Caki2 (cell line): ENCODE results near the gene CTSC. TPM values are rescaled to one million over a fixed set of nuclear protein-coding genes. Genes with fewer than 3 reads are reported as not detected.

Experiments used
- DNase-seq: peaks from one replicate; pipeline ENCODE4 v3.0.0-alpha.2; 2015; ENCODE audit warnings: low read depth
- in situ Hi-C: cut with HindIII; loops from 2 replicates; pipeline ENCODE4 v1.10.0; 2016; ENCODE audit warnings: low sequenced_read_pairs, low pct_unique_long_range_greater_than_20kb, mixed read lengths
- total RNA-seq: library from RNA; depleted of rRNA; stranded (reverse); fragments of >200 nt; shearing (Covaris generic); gene quantifications from 2 replicates; pipeline ENCODE4 v1.2.3, GENCODE V29; 2014; ENCODE audit warnings: low replicate concordance

CTSC gene
- total RNA-seq, 1 experiment from 2014 or later = 485 TPM

DNA sequence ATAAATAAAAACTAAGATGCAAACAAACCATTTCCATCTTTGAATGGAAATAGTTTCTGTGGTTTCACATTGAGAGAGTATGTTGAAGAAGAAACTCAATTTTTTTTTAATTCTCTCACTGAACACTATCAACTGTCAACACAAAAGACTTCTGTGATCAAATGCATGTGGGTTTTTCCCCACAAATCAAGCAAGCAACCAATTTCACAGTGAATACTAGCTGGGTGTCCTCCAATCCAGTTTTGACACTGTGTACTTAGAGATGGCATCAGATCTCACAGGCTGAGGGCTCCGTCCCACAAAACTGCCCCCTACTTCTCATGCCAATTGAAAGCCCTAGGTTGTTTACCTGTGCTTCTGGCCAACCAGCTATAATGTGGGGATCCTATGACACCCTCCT is 34.5 kb downstream of the CTSC start:
- no peak for DNase-seq
- in situ Hi-C loops = loop anchor here (25.0 kb wide), 1 partner anchor 234 kb away; no protein-coding TSS in a partner anchor

DNA sequence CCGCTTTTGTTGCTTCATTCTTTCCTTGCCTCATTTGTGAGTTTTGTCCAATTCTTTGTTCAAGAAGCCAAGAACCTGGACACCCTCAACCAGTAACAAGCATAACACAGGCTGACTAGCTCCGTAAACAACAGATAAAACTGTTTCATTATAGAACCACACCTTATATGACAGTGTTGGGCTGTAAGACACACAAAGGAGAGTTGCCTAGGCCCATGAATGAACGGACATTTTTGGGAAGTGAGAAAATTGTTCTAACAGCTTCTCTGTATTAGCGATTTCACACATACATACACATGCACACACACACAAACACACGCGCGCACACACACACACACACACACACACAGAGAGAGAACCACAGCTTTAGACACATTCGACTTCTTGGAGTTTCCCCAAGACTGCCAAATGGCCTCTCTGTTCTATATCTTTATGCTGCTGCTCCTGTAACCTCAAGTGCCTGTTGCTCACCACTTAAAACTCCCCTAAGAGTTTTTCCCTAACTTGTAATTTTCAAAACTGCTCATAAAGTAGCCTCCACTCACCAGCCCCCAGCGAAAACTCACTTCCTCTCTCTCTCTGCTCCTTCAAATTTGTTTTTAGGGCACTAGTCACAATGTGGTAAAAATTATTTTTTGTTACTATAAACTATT is 35.9 kb downstream of the CTSC start:
- in situ Hi-C loops = loop anchor here (25.0 kb wide), 1 partner anchor 236 kb away; no protein-coding TSS in a partner anchor
- no peak for DNase-seq

DNA sequence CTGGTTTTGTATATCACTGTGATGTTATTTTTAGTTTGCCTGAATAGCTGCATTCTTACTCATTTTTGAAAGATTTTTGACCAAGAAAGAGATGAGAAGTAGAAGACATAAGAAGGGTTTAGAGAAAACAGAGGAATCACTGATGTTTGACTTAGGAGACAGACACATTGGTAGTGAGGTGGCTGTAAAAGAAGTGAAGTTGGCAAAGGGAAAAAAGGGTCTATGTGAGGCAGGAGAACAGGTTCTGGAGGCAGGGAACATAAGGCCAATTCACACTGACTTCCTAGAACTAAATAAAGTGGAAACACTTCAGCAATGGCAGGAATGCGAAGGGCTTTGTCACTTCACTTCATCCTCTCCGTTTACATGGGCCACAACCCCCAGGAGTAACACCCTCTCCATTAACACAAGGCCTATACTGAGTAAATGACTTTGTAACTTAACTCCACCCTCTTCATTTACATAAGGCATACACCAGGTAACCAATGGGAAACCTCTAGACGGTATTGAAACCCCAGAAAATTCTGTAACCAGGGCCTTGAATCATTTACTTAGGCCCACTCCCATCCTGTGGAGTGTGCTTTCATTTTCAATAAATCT is 36.5 kb downstream of the CTSC start:
- in situ Hi-C loops = loop anchor here (25.0 kb wide), 1 partner anchor 236 kb away; no protein-coding TSS in a partner anchor
- no peak for DNase-seq

DNA sequence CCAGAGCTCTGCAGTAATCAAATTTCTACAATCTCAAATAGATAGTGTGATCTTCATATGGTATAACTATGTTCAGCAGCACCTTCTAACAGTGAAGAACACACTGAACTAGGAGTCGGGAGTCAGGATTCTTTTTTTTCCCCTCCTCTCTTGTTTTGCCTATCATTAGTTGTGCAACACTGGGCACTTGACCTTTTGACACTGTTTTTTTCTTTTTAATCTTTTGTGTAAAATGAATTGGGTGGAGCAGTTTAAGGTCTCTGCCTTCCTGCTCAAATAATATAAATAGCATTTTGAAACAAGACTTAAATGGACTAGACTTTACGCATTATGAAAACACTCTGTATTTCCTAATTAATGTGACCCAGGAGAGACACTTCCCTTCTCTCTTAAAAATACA is 39.7 kb downstream of the CTSC start:
- in situ Hi-C loops = no loop called here
- no peak for DNase-seq

DNA sequence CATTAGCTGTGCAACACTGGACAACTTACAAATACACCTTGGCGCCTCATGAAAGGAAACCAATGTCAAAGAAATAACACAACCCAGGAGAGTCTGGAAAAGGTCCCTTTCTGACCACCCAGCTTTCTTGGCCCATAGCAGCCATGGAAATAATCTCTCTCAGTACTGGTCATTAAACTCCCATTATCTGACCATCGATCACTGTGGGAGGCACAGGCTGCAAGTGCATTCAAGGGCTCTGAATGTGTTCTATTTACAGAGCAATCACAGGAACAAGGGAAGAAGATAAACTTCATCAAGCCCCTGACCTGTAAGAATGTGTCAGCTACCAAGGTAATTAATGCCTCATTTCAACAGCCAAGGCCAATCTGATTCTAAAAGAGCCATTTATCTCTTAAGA is 40.1 kb downstream of the CTSC start:
- in situ Hi-C loops = no loop called here
- DNase-seq = peak; percentile 73

DNA sequence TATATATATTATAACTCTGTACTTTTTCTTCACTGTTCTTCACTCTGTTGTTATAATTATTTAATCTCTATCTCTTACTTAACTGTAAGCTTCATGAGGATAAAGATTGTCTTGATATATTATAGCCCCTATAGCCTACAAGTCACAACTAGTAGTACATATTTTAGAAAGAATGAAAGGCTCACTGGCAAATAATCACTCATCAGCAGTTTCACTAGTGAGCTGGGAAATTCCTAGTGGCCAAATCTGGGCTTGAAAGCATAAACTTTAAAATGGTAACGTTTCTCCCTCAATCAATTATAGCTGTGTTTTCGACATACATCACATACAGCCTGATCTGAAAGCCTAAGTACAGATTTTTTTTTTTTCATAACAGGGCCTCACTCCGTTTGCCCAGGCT is 42.5 kb downstream of the CTSC start:
- DNase-seq = no peak
- in situ Hi-C loops = no loop called here

DNA sequence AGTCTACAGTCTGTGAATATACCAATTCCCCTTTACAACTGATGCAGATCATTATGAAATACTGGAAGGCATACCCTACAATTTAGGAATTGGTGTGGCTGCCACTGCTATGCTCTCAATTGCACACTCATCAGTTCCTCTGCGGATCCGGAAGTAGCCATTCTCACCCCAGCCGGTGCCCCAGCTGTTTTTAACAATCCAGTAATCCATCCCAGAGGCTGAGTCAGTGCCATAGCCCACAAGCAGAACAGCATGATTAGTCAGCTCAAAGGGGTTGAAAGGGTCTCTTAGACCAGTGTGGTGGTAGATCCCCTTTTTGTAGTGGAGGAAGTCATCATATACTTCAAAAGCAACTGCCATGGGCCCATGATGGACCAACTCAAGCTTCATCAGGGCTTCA is 43.6 kb downstream of the CTSC start:
- no peak for DNase-seq
- in situ Hi-C loops = no loop called here

DNA sequence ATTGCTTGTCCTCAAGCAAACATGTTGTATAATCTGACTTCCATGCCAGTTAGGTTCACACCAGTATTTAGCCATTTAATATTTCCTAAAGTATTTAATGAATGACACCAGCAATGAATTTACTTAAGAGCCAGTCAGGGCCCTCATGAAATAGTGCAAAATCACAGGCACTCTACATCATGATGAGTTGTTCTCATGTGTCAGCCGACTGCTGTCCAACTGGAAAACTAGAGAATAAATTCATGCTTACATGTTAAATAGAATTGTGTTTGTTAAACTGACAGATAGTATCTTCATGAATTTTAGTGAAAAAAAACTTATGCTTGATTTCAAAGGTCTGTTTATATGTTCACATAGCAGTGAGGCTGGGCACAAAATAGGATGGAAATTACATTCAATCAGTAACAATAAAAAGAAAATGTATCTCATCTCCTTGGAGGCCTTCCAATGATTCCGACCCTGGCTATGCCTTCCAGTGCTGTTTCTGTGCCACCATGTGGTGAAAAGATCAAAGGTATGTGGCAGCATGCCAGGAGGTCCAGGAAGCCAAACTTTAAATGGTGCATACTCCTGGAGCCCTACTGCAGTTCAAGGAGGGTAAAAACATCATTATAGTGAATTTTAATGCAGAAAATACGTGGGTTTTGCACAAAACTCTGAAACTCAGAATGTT is 45.2 kb downstream of the CTSC start:
- in situ Hi-C loops = no loop called here
- DNase-seq = peak; percentile 26

DNA sequence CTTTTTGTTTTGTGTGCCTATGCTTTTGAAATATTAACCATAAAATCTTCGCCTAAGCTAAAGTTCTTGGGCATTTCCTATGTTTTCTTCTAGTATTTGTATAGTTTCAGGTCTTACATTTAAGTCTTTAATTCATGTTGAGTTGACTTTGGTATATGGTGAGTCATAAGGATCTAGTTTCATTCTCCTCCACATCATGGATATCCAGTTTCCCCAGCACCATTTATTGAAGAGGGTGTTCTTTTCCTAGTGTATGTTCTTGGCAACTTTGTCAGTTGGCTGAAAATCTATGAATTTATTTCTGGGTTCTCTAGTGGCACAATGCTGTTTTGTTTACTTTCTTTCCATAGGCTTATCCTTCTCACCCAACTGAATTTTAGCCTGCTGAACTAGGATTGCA is 49.0 kb downstream of the CTSC start:
- in situ Hi-C loops = no loop called here
- DNase-seq = no peak

DNA sequence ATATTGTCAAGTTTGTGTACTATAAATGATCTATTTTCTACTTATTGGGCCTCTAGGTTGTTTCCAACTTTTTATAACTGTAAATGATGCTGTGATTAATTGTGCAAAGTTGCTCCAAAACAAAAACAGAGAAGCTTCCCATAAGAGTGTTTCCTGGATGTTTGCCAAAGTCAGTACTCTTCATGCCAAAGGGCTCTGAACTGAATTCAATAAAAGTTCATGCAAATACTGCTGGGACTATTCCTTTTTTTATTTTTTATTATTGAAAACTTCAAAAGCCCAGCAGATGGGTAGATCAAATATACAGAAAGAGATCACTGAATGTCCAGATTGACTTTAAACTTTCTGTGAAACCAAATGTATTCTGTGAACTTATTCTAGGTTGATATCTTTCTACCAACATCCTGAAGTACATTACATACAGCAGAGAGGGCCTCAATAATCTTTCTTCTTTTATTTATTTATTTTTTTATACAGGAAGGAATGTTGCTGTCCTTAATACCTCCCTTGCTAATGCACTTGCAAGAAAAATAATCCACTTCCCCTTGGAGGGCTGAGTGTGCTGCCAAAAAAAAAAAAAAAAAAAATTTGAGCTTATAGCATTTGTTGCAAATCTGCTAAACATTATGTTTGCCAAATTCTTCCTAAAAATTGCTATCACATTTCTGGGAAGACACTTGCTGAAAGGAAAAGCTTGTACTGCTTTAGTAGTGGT is 53.0 kb downstream of the CTSC start:
- no peak for DNase-seq
- in situ Hi-C loops = no loop called here

DNA sequence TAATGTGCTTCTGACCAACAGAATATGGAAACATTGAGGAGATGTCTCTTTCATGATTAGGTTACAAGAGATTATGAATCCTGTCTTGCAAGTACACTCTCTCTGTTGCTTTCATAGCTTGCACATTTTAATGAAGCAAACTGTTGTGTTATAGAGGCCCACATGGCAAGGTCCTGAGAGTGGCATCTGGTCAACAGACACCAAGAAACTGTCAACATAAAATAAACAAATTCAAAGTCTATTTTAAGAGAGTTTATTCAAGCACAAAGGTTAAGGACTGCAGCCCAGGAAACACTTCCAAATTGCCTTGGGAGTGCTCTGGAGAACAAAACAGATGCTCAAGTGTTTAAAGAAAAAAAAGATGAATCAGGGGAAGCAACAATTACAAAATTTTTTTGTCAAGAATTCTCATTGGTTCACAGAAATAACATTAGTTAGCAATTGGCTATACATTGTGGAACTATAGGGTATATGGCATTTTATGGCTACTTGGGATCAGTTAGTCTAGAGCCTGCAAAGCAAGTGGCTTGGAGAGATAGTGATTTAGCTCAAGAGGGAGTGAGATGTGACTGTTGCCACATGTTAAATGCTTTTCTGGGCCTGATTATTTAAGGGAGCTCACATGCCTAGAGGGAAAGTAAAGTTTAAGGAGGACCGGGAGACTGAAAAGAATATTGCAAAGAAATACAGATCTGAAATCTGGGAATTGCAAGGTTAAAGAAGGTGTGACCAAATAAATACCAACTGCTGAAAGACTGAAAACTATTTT is 54.6 kb downstream of the CTSC start:
- DNase-seq = no peak
- in situ Hi-C loops = no loop called here

DNA sequence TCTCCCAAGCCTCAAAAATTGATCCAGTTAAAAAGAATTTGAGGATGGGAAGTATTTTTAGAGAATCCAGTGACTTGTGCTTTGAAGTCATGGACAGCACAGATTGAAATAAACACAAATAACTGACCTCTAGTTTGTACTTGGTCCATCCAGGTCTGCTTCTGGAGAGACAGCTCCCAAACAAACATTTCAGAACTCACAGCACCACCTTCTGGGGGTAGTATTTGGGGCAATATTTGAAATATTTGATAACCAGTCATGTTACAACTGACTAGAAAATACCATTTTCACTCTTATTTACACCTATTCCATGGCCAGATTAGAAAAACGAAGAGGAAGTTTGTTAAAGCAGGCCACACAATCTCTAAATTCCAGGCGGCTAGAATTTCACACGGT is 56.2 kb downstream of the CTSC start:
- in situ Hi-C loops = no loop called here

DNA sequence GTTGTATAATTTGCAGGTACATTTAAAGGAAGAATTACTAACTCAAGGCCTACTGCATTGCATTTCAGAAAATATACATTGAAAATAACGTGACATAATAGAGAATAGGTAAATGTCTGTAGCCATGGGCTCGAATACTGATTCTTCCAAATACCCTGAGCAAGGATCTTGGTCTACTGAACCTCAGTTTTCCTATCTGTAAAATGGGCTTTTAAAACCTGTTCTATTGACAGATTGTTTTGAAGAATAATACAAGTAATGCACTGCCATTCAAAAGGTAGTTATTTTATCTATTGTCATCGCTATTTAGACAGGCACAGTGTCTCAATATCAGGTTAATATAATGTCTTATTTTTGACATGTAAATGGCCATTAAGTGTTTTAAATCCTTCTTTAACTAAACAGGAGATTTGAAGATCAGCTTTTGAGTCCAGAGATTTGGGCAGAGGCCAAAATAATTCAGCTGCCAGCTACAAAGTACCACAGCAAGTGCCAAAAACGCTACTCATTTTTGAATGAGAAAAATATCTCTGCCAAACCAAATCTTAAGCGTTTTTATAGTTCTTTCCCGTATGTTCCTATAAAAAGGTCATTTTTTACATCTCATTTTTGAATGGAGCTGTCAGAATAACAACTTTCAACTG is 56.7 kb downstream of the CTSC start:
- in situ Hi-C loops = no loop called here
- DNase-seq = no peak

More for the DNA sequence above, 56.2 kb downstream of the CTSC start:
- no peak for DNase-seq

DNA sequence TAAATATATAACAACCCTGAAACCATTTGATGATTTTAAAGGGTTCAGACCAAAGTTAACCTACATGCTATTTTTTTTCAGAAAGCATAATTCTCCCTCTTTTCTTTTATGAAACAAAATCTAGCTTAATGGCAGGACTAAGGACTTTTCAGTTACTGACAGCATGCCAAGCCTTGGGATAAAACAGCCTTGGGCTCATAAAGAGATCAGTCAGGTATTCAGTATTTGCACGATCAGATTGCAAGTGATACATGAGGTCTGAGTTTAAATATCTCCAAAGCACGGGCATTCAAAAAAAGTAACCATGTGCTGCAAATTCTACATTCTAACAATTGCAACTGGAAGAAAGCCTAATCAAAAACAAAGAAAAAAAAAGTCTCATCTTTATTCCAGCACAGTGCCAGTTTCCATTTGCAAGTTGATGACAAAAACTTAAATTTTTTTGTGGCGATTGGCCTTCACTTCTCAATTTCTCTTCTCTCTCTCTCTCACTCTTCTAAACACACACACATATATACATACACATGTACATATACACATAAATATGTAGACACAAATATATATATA is 60.1 kb downstream of the CTSC start:
- in situ Hi-C loops = no loop called here
- no peak for DNase-seq

DNA sequence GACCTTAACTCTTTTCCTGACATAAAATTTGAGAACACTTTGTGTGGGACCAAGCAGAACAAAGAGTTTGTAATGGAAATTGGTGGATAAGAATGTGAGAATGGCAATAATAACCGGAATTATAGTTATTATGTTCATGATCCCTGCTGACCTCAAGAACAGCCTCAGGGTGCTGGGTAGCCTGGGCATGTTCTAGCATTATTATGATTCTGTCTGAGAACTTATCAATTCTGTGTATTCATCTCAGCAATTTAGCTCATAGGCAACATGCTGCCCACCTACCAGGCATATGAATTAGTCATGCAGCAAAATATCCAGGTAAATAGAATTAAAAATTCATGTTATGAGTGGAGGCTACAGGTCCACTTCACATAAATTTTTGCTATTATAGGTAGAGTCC is 61.9 kb downstream of the CTSC start:
- in situ Hi-C loops = no loop called here
- DNase-seq = no peak

DNA sequence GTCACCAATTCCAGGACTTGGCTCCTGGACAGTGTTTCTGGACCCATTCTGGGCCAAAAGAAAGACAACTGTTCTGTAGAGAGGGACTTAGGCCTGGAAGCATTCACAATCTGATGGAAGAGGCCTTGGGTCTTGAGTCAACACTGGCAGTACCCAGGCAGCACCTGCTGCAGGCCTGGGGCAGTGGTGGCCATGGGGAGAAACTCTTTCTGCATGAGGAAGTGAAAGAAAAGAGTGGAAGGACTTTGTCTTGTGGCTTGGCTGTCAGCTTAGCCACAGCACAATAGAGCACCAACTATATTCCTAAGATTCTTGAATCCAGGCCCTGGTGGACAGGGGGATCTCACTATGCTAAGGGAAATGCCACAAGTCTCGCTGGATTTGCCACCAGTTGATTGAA is 70.6 kb downstream of the CTSC start:
- DNase-seq = no peak
- in situ Hi-C loops = no loop called here

DNA sequence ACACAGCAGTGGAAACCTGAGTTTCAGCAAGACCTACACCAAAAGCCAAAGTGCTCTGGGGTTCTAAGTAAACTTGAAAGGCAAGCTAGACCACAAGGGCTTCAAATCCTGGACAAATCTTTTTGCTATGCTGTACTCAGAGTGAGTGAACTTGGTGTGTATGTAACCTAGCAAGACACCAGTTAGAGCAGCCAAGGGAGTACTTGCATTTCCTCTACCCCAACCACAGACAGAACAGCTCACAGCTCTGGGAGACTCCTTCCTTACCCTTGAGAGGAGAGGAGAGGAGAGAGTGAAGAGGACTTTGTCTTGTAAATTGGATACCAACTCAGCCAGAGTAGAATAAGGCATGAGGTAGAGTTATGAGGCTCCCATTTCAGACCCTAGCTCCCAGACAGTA is 71.4 kb downstream of the CTSC start:
- DNase-seq = no peak
- in situ Hi-C loops = no loop called here

DNA sequence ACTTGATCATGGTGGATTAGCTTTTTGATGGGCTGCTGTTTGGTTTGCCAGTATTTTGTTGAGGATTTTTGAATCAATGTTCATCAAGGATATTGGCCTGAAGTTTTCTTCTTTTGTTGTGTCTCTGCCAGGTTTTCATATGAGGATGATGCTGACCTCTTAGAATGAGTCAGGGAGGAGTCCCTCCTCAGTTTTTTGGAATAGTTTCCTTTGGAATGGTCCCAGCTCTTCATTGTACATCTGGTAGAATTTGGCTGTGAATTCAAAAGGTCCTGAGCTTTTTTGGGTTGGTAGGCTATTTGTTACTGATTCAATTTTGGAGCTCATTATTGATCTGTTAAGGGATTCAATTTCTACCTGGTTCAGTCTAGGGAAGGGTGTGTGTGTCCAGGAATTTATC is 78.1 kb downstream of the CTSC start:
- in situ Hi-C loops = no loop called here
- DNase-seq = no peak
